ENCODE data around the gene DIP2B. TPM values are rescaled to one million over a fixed set of nuclear protein-coding genes. Genes with fewer than 3 reads are reported as not detected.

Gene DIP2B
- total RNA-seq, 1 experiment from 2014 or later: 20.0 TPM

DNA sequence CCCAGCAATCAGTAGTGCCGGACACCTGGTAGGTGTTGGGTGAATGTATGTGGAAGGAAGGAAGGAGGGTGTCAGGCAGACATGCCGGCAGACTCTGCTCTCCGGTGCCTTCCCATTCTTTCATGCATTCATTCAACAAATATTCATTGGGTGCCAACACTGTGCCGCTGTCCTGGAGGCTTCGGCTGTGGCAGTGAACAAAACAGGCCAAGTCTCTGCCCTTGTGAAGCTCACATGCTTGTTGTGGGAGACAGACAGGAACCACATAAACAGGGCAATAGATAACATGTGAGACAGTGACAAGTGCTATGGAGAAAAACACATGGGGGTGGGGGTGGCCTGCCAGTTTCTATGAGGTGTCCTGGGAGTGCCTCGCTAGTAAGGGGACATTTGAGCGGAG, 202.6 kb downstream of the DIP2B start:
- no peak overlapping the region for H2BK12ac ChIP-seq (ENCODE audit: insufficient read length, low read depth, low read length)
- H3K23ac ChIP-seq (ENCODE audit: insufficient read length, low read depth, low read length): no peak overlapping the region
- Mint-ChIP-seq H3K9me3 (no peaks in the 10 kb centered on the region), H3K27me3 (ENCODE audit: low read depth) (no peaks in the 10 kb centered on the region), H3K4me1 (no peaks in the 10 kb centered on the region), H3K27ac (no peak overlapping the region; a peak in 1 of 7 replicates), H3K4me3 (no peak overlapping the region), H3K36me3 (ENCODE audit: insufficient read depth in 1 of 3, low read depth in 3 of 3) (peaks cover 3 to 56% (median 30%) of the 10 kb centered on the region in 3 experiments; a peak in 6 of 7 replicates)
- no peaks in the 10 kb centered on the region for H3K9me3 ChIP-seq (ENCODE audit: control insufficient read depth, low read depth, low read length)
- H3K4ac ChIP-seq (ENCODE audit: low read depth, low read length): no peak overlapping the region
- no peak overlapping the region for H3K56ac ChIP-seq (ENCODE audit: insufficient read length, low read depth, low read length)
- TF ChIP-seq, protein P1, sequence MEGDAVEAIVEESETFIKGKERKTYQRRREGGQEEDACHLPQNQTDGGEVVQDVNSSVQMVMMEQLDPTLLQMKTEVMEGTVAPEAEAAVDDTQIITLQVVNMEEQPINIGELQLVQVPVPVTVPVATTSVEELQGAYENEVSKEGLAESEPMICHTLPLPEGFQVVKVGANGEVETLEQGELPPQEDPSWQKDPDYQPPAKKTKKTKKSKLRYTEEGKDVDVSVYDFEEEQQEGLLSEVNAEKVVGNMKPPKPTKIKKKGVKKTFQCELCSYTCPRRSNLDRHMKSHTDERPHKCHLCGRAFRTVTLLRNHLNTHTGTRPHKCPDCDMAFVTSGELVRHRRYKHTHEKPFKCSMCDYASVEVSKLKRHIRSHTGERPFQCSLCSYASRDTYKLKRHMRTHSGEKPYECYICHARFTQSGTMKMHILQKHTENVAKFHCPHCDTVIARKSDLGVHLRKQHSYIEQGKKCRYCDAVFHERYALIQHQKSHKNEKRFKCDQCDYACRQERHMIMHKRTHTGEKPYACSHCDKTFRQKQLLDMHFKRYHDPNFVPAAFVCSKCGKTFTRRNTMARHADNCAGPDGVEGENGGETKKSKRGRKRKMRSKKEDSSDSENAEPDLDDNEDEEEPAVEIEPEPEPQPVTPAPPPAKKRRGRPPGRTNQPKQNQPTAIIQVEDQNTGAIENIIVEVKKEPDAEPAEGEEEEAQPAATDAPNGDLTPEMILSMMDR (conservative IDR thresholded peaks at IDR 0.05): no peak
- H3K9ac ChIP-seq (ENCODE audit: extremely low read depth, insufficient read length, low read length): no peak overlapping the region
- no peak overlapping the region for H2BK5ac ChIP-seq (ENCODE audit: insufficient read length, low read length)
- H3K27ac ChIP-seq (ENCODE audit: insufficient read length, low read depth, low read length): no peak overlapping the region
- WGBS (ENCODE audit: extremely low coverage, insufficient read length, low lambda C conversion rate): no CpG with 5 or more reads among the region's 7 CpGs
- H4K91ac ChIP-seq (ENCODE audit: insufficient read length, low read depth, low read length): no peak overlapping the region
- no peak overlapping the region for H4K5ac ChIP-seq (ENCODE audit: insufficient read length, low read depth, low read length)
- no peak overlapping the region for H2BK20ac ChIP-seq (ENCODE audit: low read depth, low read length, poor library complexity, severe bottlenecking)
- H3K18ac ChIP-seq (ENCODE audit: insufficient read length, low read depth, low read length): no peak overlapping the region
- no peaks in the 10 kb centered on the region for H3K79me2 ChIP-seq (ENCODE audit: insufficient read depth, low read length)
- DNase-seq: no peak
- H4K20me1 ChIP-seq (ENCODE audit: control insufficient read depth, insufficient read depth, insufficient read length): no peaks in the 10 kb centered on the region
- H2AK5ac ChIP-seq (ENCODE audit: insufficient read length, low read length): no peak overlapping the region
- H2BK15ac ChIP-seq (ENCODE audit: low read depth, low read length): no peak overlapping the region
- H3K23me2 ChIP-seq (ENCODE audit: insufficient read length, low read depth, low read length, poor library complexity, severe bottlenecking): no peaks in the 10 kb centered on the region
- H3K4me2 ChIP-seq (ENCODE audit: insufficient read depth, insufficient read length, low read length): no peak overlapping the region
- H2BK120ac ChIP-seq (ENCODE audit: low read depth, low read length, poor library complexity, severe bottlenecking): no peak overlapping the region
- H3K4me1 ChIP-seq (ENCODE audit: insufficient read depth, low read length): no peaks in the 10 kb centered on the region
- no peak overlapping the region for H4K8ac ChIP-seq (replicated peaks; ENCODE audit: insufficient read length, low read depth, low read length)
- no peaks in the 10 kb centered on the region for H3K27me3 ChIP-seq (ENCODE audit: insufficient read depth, low read length)
- H3K79me1 ChIP-seq (ENCODE audit: insufficient read depth, low read depth, low read length, poor library complexity, severe bottlenecking): no peaks in the 10 kb centered on the region
- H2AFZ ChIP-seq (ENCODE audit: low read length): no peak overlapping the region
- no peak overlapping the region for H3T11ph ChIP-seq (ENCODE audit: low read length)
- H3K14ac ChIP-seq (ENCODE audit: insufficient read depth, low read length): no peak overlapping the region

Measured in H9 (cell line).